Skeletal muscle satellite cell (primary cell): ENCODE measurements around the gene ODAD2.
"Not testable (repeated sequence)": the region's sequence is repeated elsewhere in the genome, so short reads cannot be mapped to it uniquely, and the experiment has no call there.

Experiments used
- H3K27me3 ChIP-seq: 2 replicates; pipeline ENCODE4 v1.7.0; 2013; ENCODE audit warnings: low read length; ENCODE audit not compliant: control insufficient read depth, insufficient read depth
- H3K36me3 ChIP-seq: 2 replicates; pipeline ENCODE4 v1.7.0; 2013; ENCODE audit warnings: mild to moderate bottlenecking, control low read depth, low read length; ENCODE audit not compliant: insufficient read depth
- H3K4me1 ChIP-seq: 2 replicates; pipeline ENCODE4 v1.7.0; 2013; ENCODE audit warnings: low read length; ENCODE audit not compliant: control insufficient read depth, insufficient read depth
- H3K4me2 ChIP-seq: 2 replicates; pipeline ENCODE4 v1.7.0; 2013; ENCODE audit warnings: mild to moderate bottlenecking, low read length
- H3K4me3 ChIP-seq: 2 replicates; pipeline ENCODE4 v1.7.0; 2013; ENCODE audit warnings: low read length
- H3K9ac ChIP-seq: 2 replicates; pipeline ENCODE4 v1.7.0; 2013; ENCODE audit warnings: mild to moderate bottlenecking, low read depth, low read length, moderate library complexity
- H3K9me3 ChIP-seq: replicated peaks from 2 replicates; pipeline ENCODE4 v1.7.0; 2013; ENCODE audit warnings: mild to moderate bottlenecking, control low read depth, low read length

Gene ODAD2

DNA sequence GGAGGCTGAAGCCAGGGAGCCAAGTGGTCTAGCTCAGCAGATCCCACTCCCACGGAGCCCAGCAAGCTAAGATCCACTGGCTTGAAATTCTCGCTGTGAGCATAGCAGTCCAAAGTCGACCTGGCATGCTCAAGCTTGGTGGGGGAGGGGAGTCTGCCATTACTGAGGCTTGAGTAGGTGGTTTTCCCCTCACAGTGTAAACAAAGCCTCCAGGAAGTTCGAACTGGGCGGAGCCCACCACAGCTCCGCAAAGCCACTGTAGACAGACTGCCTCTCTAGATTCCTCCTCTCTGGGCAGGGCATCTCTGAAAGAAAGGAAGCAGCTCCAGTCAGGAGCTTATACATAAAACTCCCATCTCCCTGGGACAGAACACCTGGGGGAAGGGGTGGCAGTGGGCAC is 99.4 kb downstream of the ODAD2 start:
- H3K9ac ChIP-seq, H3K9me3 ChIP-seq, H3K4me1 ChIP-seq, H3K36me3 ChIP-seq, H3K4me2 ChIP-seq, H3K4me3 ChIP-seq, H3K27me3 ChIP-seq: not testable (repeated sequence)

GRCh38 chr10:27899058-27899457 is 99.8 kb downstream of the ODAD2 start:
- no peak overlapping the region for H3K4me2 ChIP-seq
- H3K4me3 ChIP-seq = no peak overlapping the region
- H3K4me1 ChIP-seq = no peaks in the 10 kb centered on the region
- no peak overlapping the region for H3K9ac ChIP-seq
- no peaks in the 10 kb centered on the region for H3K36me3 ChIP-seq
- no peaks in the 10 kb centered on the region for H3K27me3 ChIP-seq
- no peaks in the 10 kb centered on the region for H3K9me3 ChIP-seq

GRCh38 chr10:27893358-27893954 is 105.4 kb downstream of the ODAD2 start:
- no peaks in the 10 kb centered on the region for H3K9me3 ChIP-seq
- no peak overlapping the region for H3K4me2 ChIP-seq
- H3K9ac ChIP-seq = no peak overlapping the region
- H3K4me3 ChIP-seq = no peak overlapping the region
- no peaks in the 10 kb centered on the region for H3K36me3 ChIP-seq
- H3K27me3 ChIP-seq = peaks cover 15% of the 10 kb centered on the region
- no peaks in the 10 kb centered on the region for H3K4me1 ChIP-seq

- Histone ChIP-seq H3K4me2 (no peak overlapping the region), H3K4me1 (no peaks in the 10 kb centered on the region), H3K9ac (no peak overlapping the region), H3K4me3 (no peak overlapping the region), H3K36me3 (no peaks in the 10 kb centered on the region), H3K27me3 (peaks cover 15% of the 10 kb centered on the region), H3K9me3 (no peaks in the 10 kb centered on the region)
These were observed 107.9 kb downstream of the ODAD2 start for GRCh38 chr10:27890971-27891370.

DNA sequence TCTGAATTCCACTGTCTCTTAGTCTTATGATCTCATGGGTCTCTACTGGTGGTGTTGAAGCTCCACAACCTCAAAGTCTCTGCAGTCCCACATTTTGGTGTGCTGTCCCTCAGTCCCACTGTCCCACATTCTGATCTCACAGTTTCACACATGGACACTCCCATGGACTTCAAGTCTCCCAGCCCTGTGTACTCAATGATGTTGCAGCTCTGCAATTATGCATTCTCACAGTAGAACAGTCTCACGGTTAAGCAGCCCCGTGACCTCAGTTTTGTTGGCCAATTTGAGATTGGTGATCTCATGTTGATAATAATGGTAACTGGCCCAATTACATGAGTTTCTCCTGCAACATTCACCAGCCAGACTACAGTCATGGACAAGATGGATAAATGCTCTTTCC is 109.4 kb downstream of the ODAD2 start:
- H3K9ac ChIP-seq = no peak overlapping the region
- no peaks in the 10 kb centered on the region for H3K4me1 ChIP-seq
- H3K4me3 ChIP-seq = no peak overlapping the region
- H3K27me3 ChIP-seq = peaks cover 15% of the 10 kb centered on the region
- no peaks in the 10 kb centered on the region for H3K36me3 ChIP-seq
- H3K9me3 ChIP-seq = no peaks in the 10 kb centered on the region
- no peak overlapping the region for H3K4me2 ChIP-seq

- Histone ChIP-seq H3K4me2 (no peak overlapping the region), H3K9ac (no peak overlapping the region), H3K4me3 (no peak overlapping the region), H3K27me3 (peaks cover 5% of the 10 kb centered on the region), H3K36me3 (no peaks in the 10 kb centered on the region), H3K9me3 (no peaks in the 10 kb centered on the region), H3K4me1 (no peaks in the 10 kb centered on the region)
These were observed 114.7 kb downstream of the ODAD2 start for GRCh38 chr10:27884185-27884641.

DNA sequence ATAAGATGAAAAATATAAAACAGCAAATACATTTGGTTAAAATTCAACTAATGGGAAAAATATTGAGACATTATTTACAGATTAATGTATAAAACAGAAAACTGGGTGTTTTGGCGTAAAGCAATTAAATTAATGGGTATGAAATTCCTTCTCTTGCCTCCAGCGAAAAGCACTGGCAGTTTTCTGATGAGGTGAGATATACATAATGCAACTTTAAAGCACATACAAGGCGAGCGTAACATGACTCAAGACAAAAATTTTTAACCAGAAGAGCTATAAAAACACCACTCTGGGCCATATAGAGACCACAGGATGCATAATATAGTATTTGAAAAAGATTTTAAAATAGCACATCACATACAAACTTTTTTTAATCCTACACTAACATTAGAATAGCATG is 120.6 kb downstream of the ODAD2 start:
- Histone ChIP-seq H3K4me1 (no peaks in the 10 kb centered on the region), H3K27me3 (no peaks in the 10 kb centered on the region), H3K9me3 (no peaks in the 10 kb centered on the region), H3K4me2 (no peak overlapping the region), H3K36me3 (no peaks in the 10 kb centered on the region), H3K9ac (no peak overlapping the region), H3K4me3 (no peak overlapping the region)

- no peak overlapping the region for H3K9ac ChIP-seq
These were observed 133.7 kb downstream of the ODAD2 start for GRCh38 chr10:27865221-27865635.

DNA sequence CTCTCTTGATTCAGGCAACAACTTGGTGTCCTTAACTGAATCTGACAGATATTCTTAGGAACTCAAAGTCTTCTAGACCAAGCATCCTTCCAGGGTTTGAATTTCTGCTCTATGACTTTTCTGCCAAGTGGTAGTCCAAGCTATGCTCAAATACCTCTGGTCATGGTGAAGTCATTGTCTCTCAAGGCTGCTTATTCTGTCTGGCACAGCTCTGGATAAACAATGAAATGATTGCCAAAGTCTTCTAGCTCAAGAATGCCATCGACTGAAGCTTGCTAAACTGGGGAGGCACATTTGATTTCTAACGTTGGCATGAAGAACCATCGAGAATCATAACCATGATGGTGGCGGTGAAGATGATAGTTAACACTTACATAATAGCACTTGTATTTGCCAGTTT is 137.1 kb downstream of the ODAD2 start:
- Histone ChIP-seq H3K36me3 (no peaks in the 10 kb centered on the region), H3K4me1 (no peaks in the 10 kb centered on the region), H3K9ac (no peak overlapping the region), H3K27me3 (peaks cover 11% of the 10 kb centered on the region), H3K4me2 (no peak overlapping the region), H3K4me3 (no peak overlapping the region), H3K9me3 (no peaks in the 10 kb centered on the region)

More at GRCh38 chr10:27865221-27865635, 133.7 kb downstream of the ODAD2 start:
- Histone ChIP-seq H3K9me3 (no peaks in the 10 kb centered on the region), H3K4me3 (no peak overlapping the region), H3K4me2 (no peak overlapping the region), H3K27me3 (no peaks in the 10 kb centered on the region), H3K36me3 (no peaks in the 10 kb centered on the region), H3K4me1 (no peaks in the 10 kb centered on the region)

DNA sequence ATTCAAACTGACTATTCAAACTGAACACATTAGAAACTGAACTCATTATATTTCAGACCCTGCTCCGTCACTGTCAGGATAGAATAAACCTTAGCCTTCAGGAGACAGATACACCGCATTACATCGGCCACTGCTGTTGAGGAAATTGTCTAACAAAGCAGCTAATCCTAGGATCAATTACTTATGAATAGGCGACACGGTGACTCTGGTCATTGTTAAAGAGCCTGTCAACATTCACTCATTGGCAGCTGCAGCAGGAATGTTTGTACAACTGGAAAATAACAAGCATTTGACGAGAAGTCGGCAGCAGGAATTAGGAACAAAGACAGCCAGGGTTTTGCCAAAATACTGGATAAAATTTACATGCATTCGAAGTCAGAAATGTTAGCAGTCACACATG is 141.3 kb downstream of the ODAD2 start:
- Histone ChIP-seq H3K36me3 (no peaks in the 10 kb centered on the region), H3K4me2 (no peak overlapping the region), H3K4me1 (no peaks in the 10 kb centered on the region), H3K9ac (no peak overlapping the region), H3K9me3 (no peaks in the 10 kb centered on the region), H3K27me3 (peaks cover 11% of the 10 kb centered on the region), H3K4me3 (no peak overlapping the region)

DNA sequence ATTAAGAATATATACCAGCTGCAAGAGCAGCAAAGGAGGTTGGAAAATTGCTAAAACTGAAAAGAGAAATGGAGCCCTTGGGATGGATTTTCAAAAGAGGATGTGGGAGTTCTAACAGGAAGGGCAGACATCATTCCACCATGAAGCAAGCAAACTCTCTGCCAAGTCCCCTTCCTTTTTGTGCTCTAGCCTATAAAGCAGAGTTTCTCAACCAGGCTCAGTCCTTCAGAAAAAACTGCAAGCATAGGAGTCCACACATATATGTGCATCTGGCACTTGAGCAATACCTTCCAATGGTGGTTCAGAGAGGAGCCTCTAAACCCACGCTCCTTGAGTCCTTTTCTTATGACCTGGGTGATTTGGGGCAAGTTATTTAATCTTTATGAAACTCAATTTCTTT is 154.7 kb downstream of the ODAD2 start:
- no peak overlapping the region for H3K4me3 ChIP-seq
- no peak overlapping the region for H3K4me2 ChIP-seq
- no peaks in the 10 kb centered on the region for H3K4me1 ChIP-seq
- H3K27me3 ChIP-seq = peaks cover 1% of the 10 kb centered on the region
- no peak overlapping the region for H3K9ac ChIP-seq
- H3K9me3 ChIP-seq = no peaks in the 10 kb centered on the region
- no peaks in the 10 kb centered on the region for H3K36me3 ChIP-seq

GRCh38 chr10:27838901-27839300 is 160.0 kb downstream of the ODAD2 start:
- Histone ChIP-seq H3K4me3 (no peak overlapping the region), H3K9ac (no peak overlapping the region)

More at GRCh38 chr10:27838901-27839300, 160.0 kb downstream of the ODAD2 start:
- Histone ChIP-seq H3K27me3 (peaks cover 27% of the 10 kb centered on the region), H3K4me2 (no peak overlapping the region), H3K36me3 (no peaks in the 10 kb centered on the region), H3K4me1 (no peaks in the 10 kb centered on the region), H3K9me3 (no peaks in the 10 kb centered on the region)
